CD4-positive, alpha-beta T cell treated with Interleukin-12 subunit alpha and Interleukin-12 subunit beta, for 1 hour (primary cell): ENCODE measurements around the gene PMCH.
"Not testable (repeated sequence)": the region's sequence is repeated elsewhere in the genome, so short reads cannot be mapped to it uniquely, and the experiment has no call there.

ENCODE experiments used
- DNase-seq: peaks from one replicate; pipeline ENCODE4 v3.0.0-alpha.2; 2020

The PMCH gene

GRCh38 chr12:102197789-102198188 lies at the start of gene PMCH:
PMCH (minus strand) TSS chr12:102197833; CDS start chr12:102197770, 63 bp downstream.
- DNase-seq: no peak

- DNase-seq: not testable (repeated sequence)
Observed at GRCh38 chr12:102240859-102241258, 43.2 kb upstream of the PMCH start.

GRCh38 chr12:102234599-102234998 lies 37.0 kb upstream of the PMCH start:
- no peak for DNase-seq

GRCh38 chr12:102232446-102232845 lies 34.8 kb upstream of the PMCH start:
- DNase-seq: no peak

GRCh38 chr12:102232036-102232435 lies 34.4 kb upstream of the PMCH start:
- no peak for DNase-seq

- no peak for DNase-seq
Observed at GRCh38 chr12:102227954-102228353, 30.3 kb upstream of the PMCH start.

GRCh38 chr12:102220736-102221135 lies 23.1 kb upstream of the PMCH start:
- DNase-seq: no peak

- no peak for DNase-seq
Observed at GRCh38 chr12:102215992-102216691, 18.5 kb upstream of the PMCH start.

- DNase-seq: no peak
Observed at GRCh38 chr12:102204025-102204424, 6.4 kb upstream of the PMCH start.

- DNase-seq: no peak
Observed at GRCh38 chr12:102202556-102202955, 4.9 kb upstream of the PMCH start.

- no peak for DNase-seq
Observed at GRCh38 chr12:102201436-102202061, 3.9 kb upstream of the PMCH start.

GRCh38 chr12:102195826-102196225 lies 1.8 kb downstream of the PMCH start:
- no peak for DNase-seq

GRCh38 chr12:102182635-102183034 lies 15.0 kb downstream of the PMCH start:
- no peak for DNase-seq

GRCh38 chr12:102174761-102175160 lies 22.9 kb downstream of the PMCH start:
- no peak for DNase-seq

- no peak for DNase-seq
Observed at GRCh38 chr12:102174117-102174516, 23.5 kb downstream of the PMCH start.

- no peak for DNase-seq
Observed at GRCh38 chr12:102172436-102172835, 25.2 kb downstream of the PMCH start.

- DNase-seq: no peak
Observed at GRCh38 chr12:102171951-102172350, 25.7 kb downstream of the PMCH start.

- DNase-seq: peak; percentile 31
Observed at GRCh38 chr12:102169922-102170621, 27.6 kb downstream of the PMCH start.

GRCh38 chr12:102167821-102168604 lies 29.6 kb downstream of the PMCH start:
- no peak for DNase-seq

- no peak for DNase-seq
Observed at GRCh38 chr12:102163383-102163782, 34.2 kb downstream of the PMCH start.

- DNase-seq: not testable (repeated sequence)
Observed at GRCh38 chr12:102155206-102155605, 42.4 kb downstream of the PMCH start.

- DNase-seq: not testable (repeated sequence)
Observed at GRCh38 chr12:102147062-102147587, 50.5 kb downstream of the PMCH start.
